Naive thymus-derived CD8-positive, alpha-beta T cell (primary cell): ENCODE data around the gene DPM2. TPM values are rescaled to one million over a fixed set of nuclear protein-coding genes. Genes with fewer than 3 reads are reported as not detected.

Experiments
- ATAC-seq, 2 donors: fragments of 150-1000 bp; cut with Tn5 transposase in 1 of 2; sonication (Bioruptor Pico), chemical (Tn5 transposase) in 1 of 2; 1 replicate in 1 of 2; 2 replicates in 1 of 2; pipeline ENCODE4 v1.10.0; 2021; ENCODE audit warnings: mild to moderate bottlenecking in 2 of 2, moderate library complexity in 2 of 2
- POLR2A ChIA-PET: fragments of 350-600 bp; sonication (Branson Sonifier 250); formaldehyde crosslinking; loops from one replicate; lab custom pipeline; 2021; ENCODE audit warnings: antibody characterized with exemption; lab: Charles Lee
- DNase-seq, 10 donors: peaks; one replicate each; pipeline versions ENCODE4 v3.0.0 to v3.0.0-alpha.2; 2020 to 2022
- H3K27ac Mint-ChIP-seq, 10 donors: one replicate each; pipeline ENCODE4 v1.8.0; 2020 to 2022; ENCODE audit warnings: mild to moderate bottlenecking in 10 of 10, mixed read lengths in 10 of 10, moderate library complexity in 4 of 10, inconsistent platforms in 1 of 10
- H3K27me3 Mint-ChIP-seq, 5 donors: one replicate each; pipeline ENCODE4 v1.8.0; 2021 to 2022; ENCODE audit warnings: mixed read lengths in 5 of 5
- H3K36me3 Mint-ChIP-seq, 3 donors: one replicate each; pipeline ENCODE4 v1.8.0; 2020 to 2022; ENCODE audit warnings: mixed read lengths in 3 of 3, mild to moderate bottlenecking in 2 of 3, inconsistent platforms in 1 of 3
- H3K4me1 Mint-ChIP-seq, 4 donors: one replicate each; pipeline ENCODE4 v1.8.0; 2021 to 2022; ENCODE audit warnings: mixed read lengths in 4 of 4
- H3K4me3 Mint-ChIP-seq, 10 donors: one replicate each; pipeline ENCODE4 v1.8.0; 2020 to 2022; ENCODE audit warnings: mild to moderate bottlenecking in 10 of 10, mixed read lengths in 10 of 10, moderate library complexity in 6 of 10, inconsistent platforms in 1 of 10
- H3K9me3 Mint-ChIP-seq, 9 donors: one replicate each; pipeline ENCODE4 v1.8.0; 2020 to 2022; ENCODE audit warnings: mixed read lengths in 9 of 9, mild to moderate bottlenecking in 3 of 9, inconsistent platforms in 1 of 9, moderate library complexity in 1 of 9
- polyA plus RNA-seq, 3 donors: library from polyadenylated mRNA; unstranded; fragments of 300-500 nt; fragmentation: Illumina TruSeq; gene quantifications; one replicate each; pipeline ENCODE4 v1.2.3, GENCODE V29; 2021
- total RNA-seq, 8 experiments: library from RNA in 2 of 8; stranded (reverse) in 2 of 8; gene quantifications; one replicate each; pipeline ENCODE4 v1.2.3 and lab custom pipeline; 2021 to 2026

Gene DPM2
- total and polyA plus RNA-seq, 5 experiments from 2014 or later, result 28.5 to 74.6 (median 34.7) TPM

DNA sequence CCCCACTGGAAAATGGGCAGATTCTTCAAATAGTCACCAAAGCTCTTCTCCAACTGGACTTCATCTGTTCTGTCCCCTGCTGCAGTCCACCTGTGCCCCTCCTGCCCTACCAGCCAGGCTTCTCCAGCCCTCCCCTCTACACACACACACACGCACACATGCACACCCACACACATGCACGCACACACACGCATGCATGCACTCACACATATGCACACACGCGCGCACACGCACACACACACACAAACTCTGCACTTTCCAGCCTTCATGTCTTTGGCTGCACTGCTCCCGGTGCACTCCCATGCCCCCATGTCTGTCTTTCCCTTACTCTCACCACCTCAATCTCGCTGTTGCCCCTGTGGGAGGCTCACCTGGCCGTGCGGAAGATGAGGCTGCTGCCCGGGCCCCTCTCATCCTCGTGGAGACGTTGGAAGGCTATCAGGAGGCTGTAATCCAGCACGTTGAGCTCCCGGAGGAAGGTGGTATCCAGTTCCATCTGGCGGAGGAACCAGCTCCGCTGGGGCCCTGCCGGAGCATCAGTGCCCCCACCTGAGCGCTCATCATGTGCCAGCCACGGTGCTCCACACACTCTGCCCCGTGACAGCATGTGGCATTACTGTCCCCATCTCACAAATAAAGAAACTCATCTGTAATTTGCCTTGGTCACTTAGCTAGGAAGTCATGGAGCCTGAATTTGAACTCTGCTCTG is 12.8 kb downstream of the DPM2 start:
- H3K4me1 Mint-ChIP-seq, result peaks cover 7 to 27% (median 24%) of the 10 kb centered on the region in 4 donors
- DNase-seq, result no peak
- H3K4me3 Mint-ChIP-seq, result peak overlapping the region in 1 of 10 donors; percentile 20
- H3K36me3 Mint-ChIP-seq, result no peaks in the 10 kb centered on the region
- no peak for ATAC-seq
- POLR2A ChIA-PET, result interaction anchor here (1.0 to 12.6 kb wide), 4 partner anchors 13 to 27 kb away, joined by 5 to 328 read pairs (median 8); partner anchors contain the start of genes DPM2 and ST6GALNAC6
- H3K27me3 Mint-ChIP-seq, result peaks cover 0 to 7% (median 4%) of the 10 kb centered on the region in 5 donors
- H3K9me3 Mint-ChIP-seq, result no peaks in the 10 kb centered on the region
- H3K27ac Mint-ChIP-seq, result peak overlapping the region in 1 of 10 donors; percentile 46

DNA sequence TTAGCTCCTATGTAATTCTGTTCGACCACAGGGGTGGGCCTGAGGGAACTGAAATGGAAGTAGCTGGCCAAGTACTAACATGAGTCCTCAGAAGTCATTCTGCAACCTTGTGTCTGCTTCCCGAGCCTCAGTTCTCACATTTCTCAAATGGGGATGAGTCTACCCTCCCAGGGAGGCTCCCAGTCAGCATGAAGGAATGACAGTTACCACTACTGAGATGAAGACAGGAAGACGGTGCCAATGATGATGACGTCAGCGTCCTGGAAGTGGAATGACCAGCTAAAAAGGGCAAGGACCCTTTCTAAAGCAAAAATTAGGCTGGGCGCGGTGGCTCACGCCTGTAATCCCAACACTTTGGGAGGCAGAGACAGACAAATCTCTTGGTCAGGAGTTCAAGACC is 13.9 kb downstream of the DPM2 start:
- ATAC-seq (no peak), DNase-seq (no peak)
- Mint-ChIP-seq H3K27ac (peak overlapping the region in 1 of 10 donors; percentile 11), H3K9me3 (no peaks in the 10 kb centered on the region), H3K4me1 (peaks cover 10 to 33% (median 24%) of the 10 kb centered on the region in 4 donors), H3K27me3 (peaks cover 0 to 7% (median 4%) of the 10 kb centered on the region in 5 donors), H3K4me3 (peak overlapping the region in 1 of 10 donors; percentile 51), H3K36me3 (no peaks in the 10 kb centered on the region)
- POLR2A ChIA-PET, result interaction anchor here (0.5 to 12.6 kb wide), 6 partner anchors 8 to 180 kb away, joined by 3 to 328 read pairs (median 4); partner anchors contain the start of genes DPM2 and ST6GALNAC6

DNA sequence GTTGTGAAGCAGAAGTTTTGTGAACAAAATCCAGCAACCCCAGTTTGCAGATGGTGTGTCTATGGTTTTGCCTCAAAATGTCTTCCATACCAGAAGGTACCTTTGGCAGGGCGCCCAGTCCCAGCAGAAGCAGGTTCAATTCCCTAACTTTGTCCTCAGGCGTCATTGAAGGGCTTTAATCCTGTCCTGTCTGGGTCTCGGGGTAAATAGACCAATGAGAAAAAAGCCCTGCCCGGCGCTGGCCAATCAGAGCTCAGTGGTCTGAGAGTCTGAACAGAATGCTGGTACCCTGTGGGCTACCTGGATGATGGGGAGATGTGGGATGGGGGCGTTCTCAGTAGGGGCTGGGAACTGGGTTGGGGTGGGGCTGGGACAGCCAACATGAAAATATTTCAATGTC is 14.6 kb downstream of the DPM2 start:
- no peaks in the 10 kb centered on the region for H3K36me3 Mint-ChIP-seq
- ATAC-seq (no peak), DNase-seq (no peak)
- POLR2A ChIA-PET, result interaction anchor here (0.5 to 12.6 kb wide), 6 partner anchors 14 to 180 kb away, joined by 3 to 328 read pairs (median 5); partner anchors contain the start of genes DPM2 and ST6GALNAC6
- H3K27me3 Mint-ChIP-seq, result peaks cover 0 to 7% (median 4%) of the 10 kb centered on the region in 5 donors
- no peak overlapping the region for H3K27ac Mint-ChIP-seq
- peaks cover 15 to 36% (median 27%) of the 10 kb centered on the region in 4 donors for H3K4me1 Mint-ChIP-seq
- no peak overlapping the region for H3K4me3 Mint-ChIP-seq
- H3K9me3 Mint-ChIP-seq, result no peaks in the 10 kb centered on the region

DNA sequence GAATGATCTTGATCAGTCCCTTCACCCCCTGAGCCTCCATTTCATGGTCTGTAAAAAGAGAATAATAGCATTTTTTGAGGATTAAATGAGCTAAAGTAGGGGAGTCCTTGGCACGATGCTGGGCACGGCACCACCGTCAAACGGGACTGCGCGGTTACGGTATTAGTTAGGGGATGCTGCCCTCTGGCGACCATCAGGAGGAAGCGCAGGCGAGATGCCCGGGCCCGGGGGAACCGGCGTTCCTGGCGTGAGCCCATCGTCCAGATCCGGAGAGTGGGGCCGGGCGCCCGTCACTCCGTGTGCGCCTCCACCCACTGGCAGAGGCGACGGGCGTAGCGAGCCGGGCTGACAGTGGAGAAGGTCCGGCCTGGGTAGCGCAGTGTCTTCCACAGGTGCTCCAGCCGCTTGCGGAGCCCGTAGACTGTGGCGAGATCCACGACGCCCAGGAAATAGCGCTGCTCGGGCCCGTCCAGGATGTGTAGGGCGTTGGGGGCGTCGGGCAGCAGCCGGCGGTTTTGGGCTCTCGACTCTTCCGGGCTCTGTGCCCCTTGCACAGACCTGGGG is 16.0 kb downstream of the DPM2 start:
- Mint-ChIP-seq H3K9me3 (no peaks in the 10 kb centered on the region), H3K27me3 (peaks cover 0 to 7% (median 4%) of the 10 kb centered on the region in 5 donors), H3K4me3 (peak overlapping the region; percentile 6 to 81 (median 50)), H3K4me1 (peaks cover 19 to 44% (median 37%) of the 10 kb centered on the region in 4 donors), H3K36me3 (no peaks in the 10 kb centered on the region), H3K27ac (peak overlapping the region in 5 of 10 donors; percentile 46 to 82 (median 68))
- DNase-seq (peak; percentile 51 to 87 (median 76)), ATAC-seq (peak; percentile 40 to 45)
- POLR2A ChIA-PET, result interaction anchor here (0.5 to 12.6 kb wide), 16 partner anchors 16 to 315 kb away, joined by 3 to 328 read pairs (median 4); partner anchors contain the start of genes CDK9, ST6GALNAC6 and TOR2A

DNA sequence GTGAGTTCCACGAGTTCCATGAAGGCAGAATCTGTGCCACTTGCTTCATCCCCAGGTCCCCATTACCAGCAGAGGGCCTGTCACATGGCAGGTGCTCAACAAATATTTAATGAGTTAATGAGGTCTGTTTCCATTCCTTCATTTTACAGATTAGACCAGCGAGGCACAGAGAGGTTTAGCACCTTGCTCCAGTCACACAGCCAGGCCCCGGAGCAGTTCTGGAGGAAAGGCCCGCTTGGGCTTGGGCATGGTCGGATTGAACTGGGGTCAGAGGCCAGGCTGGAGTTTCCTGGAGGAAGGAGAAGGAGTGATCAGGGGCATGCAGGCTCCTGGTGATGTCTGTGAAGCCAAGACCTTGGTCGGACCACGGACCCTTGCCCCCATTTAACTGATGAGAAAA is 16.9 kb downstream of the DPM2 start:
- peak overlapping the region in 5 of 10 donors; percentile 46 to 75 (median 60) for H3K27ac Mint-ChIP-seq
- H3K27me3 Mint-ChIP-seq, result peaks cover 0 to 6% (median 4%) of the 10 kb centered on the region in 5 donors
- peak overlapping the region in 2 of 10 donors; percentile 39 to 45 for H3K4me3 Mint-ChIP-seq
- peaks cover 21 to 51% (median 37%) of the 10 kb centered on the region in 4 donors for H3K4me1 Mint-ChIP-seq
- POLR2A ChIA-PET, result interaction anchor here (0.5 to 12.6 kb wide), 13 partner anchors 16 to 185 kb away, joined by 3 to 328 read pairs (median 4); partner anchors contain the start of genes CDK9, ST6GALNAC6 and TOR2A
- H3K36me3 Mint-ChIP-seq, result peaks cover 0 to 1% (median 1%) of the 10 kb centered on the region in 3 donors
- H3K9me3 Mint-ChIP-seq, result no peaks in the 10 kb centered on the region
- no peak for ATAC-seq
- no peak for DNase-seq

DNA sequence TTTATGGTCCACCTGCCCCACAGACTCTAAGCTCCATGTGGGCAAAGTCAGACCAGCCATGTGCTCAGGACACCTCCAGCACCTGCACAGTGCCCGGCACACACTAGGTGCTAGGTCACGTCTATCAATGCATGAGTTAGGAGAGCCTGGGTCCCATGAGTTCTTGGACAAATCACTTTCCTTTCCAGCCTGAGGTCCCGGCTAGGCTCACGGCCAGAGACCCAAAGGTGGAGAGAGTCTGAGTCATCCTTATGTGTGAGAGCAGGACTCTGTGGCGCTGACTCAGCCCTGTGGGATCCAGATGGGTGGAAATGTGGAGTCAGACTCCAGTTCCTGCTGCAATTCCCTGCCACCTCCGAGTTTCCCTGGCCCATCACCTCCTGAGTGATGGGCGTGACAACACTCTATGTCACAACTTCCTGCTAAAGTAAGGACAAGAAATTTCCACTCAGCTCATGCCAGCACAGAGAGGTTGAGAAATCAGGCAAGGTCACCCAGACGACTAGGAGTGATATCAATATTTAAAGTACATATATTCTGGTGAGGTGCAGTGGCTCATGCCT is 18.3 kb downstream of the DPM2 start:
- H3K27ac Mint-ChIP-seq, result peak overlapping the region in 7 of 10 donors; percentile 72 to 91 (median 76)
- POLR2A ChIA-PET, result interaction anchor here (0.5 to 12.6 kb wide), 4 partner anchors 16 to 367 kb away, joined by 5 to 328 read pairs (median 12); partner anchors contain the start of genes ST6GALNAC6 and TOR2A
- H3K4me1 Mint-ChIP-seq, result peaks cover 21 to 61% (median 51%) of the 10 kb centered on the region in 4 donors
- H3K27me3 Mint-ChIP-seq, result peaks cover 0 to 1% (median 0%) of the 10 kb centered on the region in 5 donors
- DNase-seq, result no peak
- ATAC-seq, result no peak
- peaks cover 0 to 6% (median 1%) of the 10 kb centered on the region in 3 donors for H3K36me3 Mint-ChIP-seq
- H3K4me3 Mint-ChIP-seq, result peak overlapping the region in 9 of 10 donors; percentile 3 to 90 (median 77)
- no peaks in the 10 kb centered on the region for H3K9me3 Mint-ChIP-seq

DNA sequence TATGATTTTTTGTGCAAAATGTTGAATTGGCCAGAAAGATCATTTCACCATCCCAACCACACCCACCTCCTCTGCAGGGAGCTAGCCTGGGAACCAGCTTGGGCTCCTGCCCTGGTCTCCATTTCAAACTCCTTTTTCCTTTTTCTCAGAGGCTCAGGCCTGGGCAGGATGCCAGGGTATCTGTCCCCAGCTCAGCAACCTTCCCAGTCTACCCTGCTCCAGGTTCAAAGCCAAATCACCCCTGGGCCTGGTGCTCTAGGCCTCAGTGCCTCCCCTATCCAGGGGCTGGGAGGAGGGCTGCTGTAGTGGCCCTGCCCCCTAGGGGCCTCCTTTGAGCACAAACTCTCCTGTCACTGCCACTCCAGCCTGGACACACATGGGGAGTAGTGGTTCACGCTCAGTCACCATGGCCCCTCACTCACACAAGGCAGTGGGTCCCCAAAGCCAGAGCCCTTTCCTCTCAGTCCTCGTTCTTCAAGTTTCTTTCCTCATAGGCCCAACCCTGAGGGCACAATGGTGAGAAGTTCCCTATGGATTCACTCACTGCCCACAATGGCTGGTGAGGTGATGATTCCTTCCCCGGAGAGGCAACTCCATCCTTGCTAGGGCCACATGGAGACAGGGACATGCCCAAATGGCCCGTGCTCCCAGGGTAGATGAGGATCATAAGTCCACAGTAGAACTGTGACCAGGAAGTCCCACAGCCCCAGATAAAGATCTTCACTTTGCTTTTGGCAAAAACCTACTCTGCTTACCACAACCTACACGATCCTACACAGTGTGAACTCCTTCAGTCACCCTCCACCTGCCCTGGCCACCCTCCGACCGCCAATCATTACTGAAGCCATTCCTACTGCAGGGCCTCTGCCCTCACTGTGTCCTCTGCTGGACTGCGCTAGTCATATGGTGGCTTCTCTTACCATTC is 19.2 kb downstream of the DPM2 start:
- Mint-ChIP-seq H3K36me3 (peaks cover 0 to 14% (median 1%) of the 10 kb centered on the region in 3 donors), H3K9me3 (no peaks in the 10 kb centered on the region), H3K27ac (peak overlapping the region; percentile 72 to 98 (median 85)), H3K4me3 (peak overlapping the region; percentile 16 to 90 (median 84)), H3K27me3 (no peaks in the 10 kb centered on the region), H3K4me1 (peaks cover 21 to 67% (median 54%) of the 10 kb centered on the region in 4 donors)
- ATAC-seq (no peak), DNase-seq (no peak)
- POLR2A ChIA-PET, result interaction anchor here (0.5 to 12.6 kb wide), 8 partner anchors 16 to 366 kb away, joined by 3 to 328 read pairs (median 9); partner anchors contain the start of genes CDK9, DPM2, ST6GALNAC6 and TOR2A

DNA sequence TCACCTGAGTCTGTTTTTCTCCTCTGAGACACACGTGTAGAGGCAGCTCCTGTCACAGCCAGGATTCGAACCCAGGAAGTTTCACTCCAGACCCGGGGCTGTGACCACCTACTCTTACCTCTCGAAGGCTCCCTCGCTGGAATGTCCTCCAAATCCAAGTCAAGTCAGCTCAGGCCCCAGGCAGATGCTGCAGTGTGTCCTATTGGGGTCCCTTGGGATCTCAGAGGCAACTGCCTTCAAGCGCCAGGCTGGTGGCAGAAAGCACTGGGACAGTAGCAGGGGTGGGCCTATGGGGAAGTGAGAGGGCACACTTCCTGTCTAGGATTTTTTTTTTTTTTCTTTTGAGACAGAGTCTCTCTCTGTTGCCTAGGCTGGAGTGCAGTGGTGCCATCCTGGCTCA is 20.1 kb downstream of the DPM2 start:
- ATAC-seq (no peak), DNase-seq (peak in 1 of 10 donors; percentile 30)
- Mint-ChIP-seq H3K9me3 (no peaks in the 10 kb centered on the region), H3K36me3 (peaks cover 0 to 20% (median 6%) of the 10 kb centered on the region in 3 donors), H3K4me3 (peak overlapping the region; percentile 77 to 90 (median 84)), H3K4me1 (peaks cover 25 to 72% (median 60%) of the 10 kb centered on the region in 4 donors), H3K27ac (peak overlapping the region; percentile 76 to 98 (median 85)), H3K27me3 (no peaks in the 10 kb centered on the region)
- POLR2A ChIA-PET, result interaction anchor here (0.7 to 12.6 kb wide), 15 partner anchors 9 to 309 kb away, joined by 3 to 328 read pairs (median 4); partner anchors contain the start of genes CDK9, DPM2, ST6GALNAC6 and TOR2A

DNA sequence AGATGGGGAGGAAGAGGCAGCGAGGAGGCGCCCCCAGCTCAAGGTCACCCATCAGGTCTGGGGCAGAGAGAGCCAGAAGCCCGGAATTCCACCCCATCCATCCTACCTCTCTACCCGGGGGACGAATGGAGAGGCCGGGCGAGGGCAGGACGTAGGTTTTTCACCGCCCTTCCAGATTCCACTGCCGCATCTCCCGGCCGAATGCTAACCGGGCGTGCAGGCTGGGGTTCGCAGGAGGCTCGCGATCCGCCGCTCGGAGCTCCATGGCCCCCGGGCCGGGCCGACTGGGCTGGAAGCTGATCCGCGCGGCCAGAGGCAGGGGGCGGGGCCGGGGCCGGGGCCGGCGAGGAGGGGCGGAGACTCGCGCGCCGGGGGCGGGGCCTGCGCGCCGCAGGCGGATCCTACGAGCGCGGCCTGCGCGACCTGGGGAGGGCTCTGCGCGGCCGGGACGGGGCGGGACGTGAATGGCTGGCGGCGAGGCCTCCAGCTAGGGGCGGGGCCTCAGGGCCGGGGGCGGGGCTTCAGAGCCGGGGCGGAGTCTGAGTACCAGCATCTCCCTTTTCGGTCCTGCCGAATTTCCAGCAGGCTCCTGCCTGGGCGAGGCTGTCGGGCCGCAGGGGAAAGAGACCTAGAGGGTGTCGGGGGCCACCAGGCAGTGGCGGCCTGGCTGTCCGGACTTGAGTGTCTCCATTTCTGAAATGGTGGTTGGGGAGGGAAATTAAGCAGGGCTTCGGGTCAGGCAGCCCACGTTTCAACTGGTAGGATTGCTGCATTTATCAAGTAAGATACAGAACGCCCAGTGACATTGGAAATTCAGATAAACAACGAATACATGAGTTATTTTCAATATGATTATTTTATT is 20.7 kb downstream of the DPM2 start, which contains the start of gene ST6GALNAC4:
Gene ST6GALNAC4, minus strand, starts transcription at position 322 of the 862 bp plus-strand sequence. CDS start 622 bp downstream, outside the sequence.
- Mint-ChIP-seq H3K27me3 (no peaks in the 10 kb centered on the region), H3K4me3 (peak within 1 kb of the TSS; percentile 85 to 95 (median 92)), H3K4me1 (peaks cover 25 to 70% (median 59%) of the 10 kb centered on the region in 4 donors), H3K36me3 (peaks cover 0 to 23% (median 6%) of the 10 kb centered on the region in 3 donors), H3K27ac (peak within 1 kb of the TSS; percentile 83 to 98 (median 96)), H3K9me3 (no peaks in the 10 kb centered on the region)
- POLR2A ChIA-PET, result interaction anchor here (0.5 to 12.6 kb wide), 34 partner anchors 9 to 1953 kb away, joined by 3 to 328 read pairs (median 4); partner anchors contain the start of genes CDK9, DPM2, FPGS and ST6GALNAC6
- DNase-seq (peak; percentile 85 to 98 (median 92)), ATAC-seq (peak; percentile 85 to 88)
